Liver (tissue), 9 donors: Measurements from ENCODE around the gene SLC2A6. TPM values are rescaled to one million over a fixed set of nuclear protein-coding genes. Genes with fewer than 3 reads are reported as not detected.

Source experiments
- DNase-seq: peaks from one replicate; pipeline ENCODE4 v3.0.0-alpha.2; 2017; ENCODE audit warnings: low spot score
- H3K27ac ChIP-seq, 2 donors: one replicate each; pipeline ENCODE4 v1.7.0; 2013; ENCODE audit warnings: inconsistent platforms in 2 of 2, low read length in 2 of 2, control low read depth in 1 of 2, low read depth in 1 of 2, mild to moderate bottlenecking in 1 of 2
- H3K27me3 ChIP-seq, 4 donors: one replicate each; pipeline versions ENCODE4 v1.6.1 to v1.7.0; 2013; ENCODE audit warnings: low read length in 3 of 4, inconsistent platforms in 1 of 4, mild to moderate bottlenecking in 1 of 4, moderate library complexity in 1 of 4; ENCODE audit not compliant: control insufficient read depth in 4 of 4, insufficient read depth in 4 of 4
- H3K36me3 ChIP-seq, 4 donors: one replicate each; pipeline versions ENCODE4 v1.6.1 to v1.7.0; 2013; ENCODE audit warnings: low read length in 3 of 4, mild to moderate bottlenecking in 3 of 4, low read depth in 1 of 4, moderate library complexity in 1 of 4; ENCODE audit not compliant: control insufficient read depth in 4 of 4, insufficient read depth in 3 of 4
- H3K4me1 ChIP-seq, 4 donors: one replicate each; pipeline versions ENCODE4 v1.6.1 to v1.7.0; 2013; ENCODE audit warnings: low read length in 3 of 4, mild to moderate bottlenecking in 3 of 4, moderate library complexity in 1 of 4; ENCODE audit not compliant: control insufficient read depth in 4 of 4, insufficient read depth in 4 of 4
- H3K4me3 ChIP-seq, 3 donors: one replicate each; pipeline versions ENCODE4 v1.6.1 to v1.7.0; 2013; ENCODE audit warnings: low read length in 3 of 3, control low read depth in 1 of 3, low read depth in 1 of 3, mild to moderate bottlenecking in 1 of 3
- H3K9ac ChIP-seq, 2 donors: one replicate each; pipeline ENCODE4 v1.7.0; 2013; ENCODE audit warnings: low read length in 2 of 2, mild to moderate bottlenecking in 2 of 2, moderate library complexity in 2 of 2, control low read depth in 1 of 2, low read depth in 1 of 2
- H3K9me3 ChIP-seq, 4 donors: one replicate each; pipeline versions ENCODE4 v1.6.1 to v1.7.0; 2013; ENCODE audit warnings: low read length in 3 of 4; ENCODE audit not compliant: control insufficient read depth in 4 of 4
- EGR1 ChIP-seq, 2 donors: IDR thresholded peaks; 2 replicates each; pipeline ENCODE4 v1.6.1; 2016 to 2018; ENCODE audit warnings: antibody characterized with exemption in 2 of 2, low read depth in 2 of 2
- FOXA1 ChIP-seq: IDR thresholded peaks from 2 replicates; pipeline ENCODE4 v1.6.1; 2016; ENCODE audit warnings: antibody characterized with exemption
- FOXA2 ChIP-seq: IDR thresholded peaks from 2 replicates; pipeline ENCODE4 v1.6.1; 2016; ENCODE audit warnings: antibody characterized with exemption
- GABPA ChIP-seq, 2 donors: IDR thresholded peaks in 1 of 2; conservative IDR thresholded peaks in 1 of 2; 2 replicates each; pipeline ENCODE4 v1.6.1; 2016; ENCODE audit warnings: antibody characterized with exemption in 2 of 2, mild to moderate bottlenecking in 1 of 2, moderate library complexity in 1 of 2
- HNF4A ChIP-seq, 2 donors: conservative IDR thresholded peaks; 2 replicates each; pipeline ENCODE4 v1.6.1; 2016; ENCODE audit warnings: antibody characterized with exemption in 2 of 2, mild to moderate bottlenecking in 2 of 2
- HNF4G ChIP-seq: IDR thresholded peaks from 2 replicates; pipeline ENCODE4 v1.6.1; 2016; ENCODE audit warnings: antibody characterized with exemption
- JUND ChIP-seq, 2 donors: IDR thresholded peaks; 2 replicates each; pipeline ENCODE4 v1.6.1; 2016; ENCODE audit warnings: antibody characterized with exemption in 2 of 2
- NR2F2 ChIP-seq: IDR thresholded peaks from 2 replicates; pipeline ENCODE4 v1.6.1; 2016; ENCODE audit warnings: antibody characterized with exemption
- RAD21 ChIP-seq, 2 donors: IDR thresholded peaks; 2 replicates each; pipeline ENCODE4 v1.6.1; 2016; ENCODE audit warnings: antibody characterized with exemption in 2 of 2, mild to moderate bottlenecking in 2 of 2
- RXRA ChIP-seq, 2 donors: IDR thresholded peaks; 2 replicates each; pipeline ENCODE4 v1.6.1; 2017 to 2018; ENCODE audit warnings: antibody characterized with exemption in 2 of 2, mild to moderate bottlenecking in 1 of 2
- SP1 ChIP-seq: IDR thresholded peaks from 2 replicates; pipeline ENCODE4 v1.6.1; 2018; ENCODE audit warnings: antibody characterized with exemption, mild to moderate bottlenecking
- TAF1 ChIP-seq: conservative IDR thresholded peaks from 2 replicates; pipeline ENCODE4 v1.6.1; 2016; ENCODE audit warnings: antibody characterized with exemption, mild to moderate bottlenecking
- YY1 ChIP-seq: IDR thresholded peaks from 2 replicates; pipeline ENCODE4 v1.6.1; 2016; ENCODE audit warnings: antibody characterized with exemption, mild to moderate bottlenecking
- WGBS: extraction: QIAGEN DNeasy Blood & Tissue Kit; methylation state at CpG from one replicate; pipeline ENCODE4 v1.1.7; 2013; 5-methylcytosine and 5-hydroxymethylcytosine counted together
- polyA plus RNA-seq, 2 donors: library from polyadenylated mRNA; stranded (reverse) in 1 of 2; unstranded in 1 of 2; fragments of 200-250 nt in 1 of 2; fragments of >200 nt in 1 of 2; fragmentation: Nextera tagmentation in 1 of 2; extraction: Ambion mirVana in 1 of 2; gene quantifications; one replicate each; pipeline versions ENCODE4 v1.2.1 to v1.2.3, GENCODE V29; 2013 to 2015
- total RNA-seq, 2 donors: library from RNA; depleted of rRNA; stranded (reverse); fragments of >200 nt; gene quantifications; one replicate each; pipeline ENCODE4 v1.2.3, GENCODE V29; 2014
- TF ChIP-seq, protein P1 (sequence below): IDR thresholded peaks from 2 replicates; pipeline ENCODE4 v1.6.1; 2016; ENCODE audit warnings: antibody characterized with exemption, mild to moderate bottlenecking
- TF ChIP-seq, protein P2 (sequence below): fragments of 150-350 bp; IDR thresholded peaks from 2 replicates; pipeline ENCODE4 v1.5.1; 2017; ENCODE audit warnings: improper control_type of control experiment, low read depth, low read length; ENCODE audit not compliant: missing input control
- TF ChIP-seq, protein P3 (sequence below): IDR thresholded peaks from 2 replicates; pipeline ENCODE4 v1.6.1; 2016; ENCODE audit warnings: antibody characterized with exemption
- TF ChIP-seq, protein P4 (sequence below): IDR thresholded peaks from 2 replicates; pipeline ENCODE4 v1.6.1; 2016; ENCODE audit warnings: antibody characterized with exemption
- TF ChIP-seq, protein P5 (sequence below): IDR thresholded peaks from 2 replicates; pipeline ENCODE4 v1.6.1; 2016; ENCODE audit warnings: antibody characterized with exemption
- donor health status: healthy.
- donor health status: healthy.
- donor health status: healthy.
- donor health status: healthy.
- donor health status: healthy.

The SLC2A6 gene
- total and polyA plus RNA-seq, 4 donors = 1.7 to 3.9 (median 2.3) TPM

DNA sequence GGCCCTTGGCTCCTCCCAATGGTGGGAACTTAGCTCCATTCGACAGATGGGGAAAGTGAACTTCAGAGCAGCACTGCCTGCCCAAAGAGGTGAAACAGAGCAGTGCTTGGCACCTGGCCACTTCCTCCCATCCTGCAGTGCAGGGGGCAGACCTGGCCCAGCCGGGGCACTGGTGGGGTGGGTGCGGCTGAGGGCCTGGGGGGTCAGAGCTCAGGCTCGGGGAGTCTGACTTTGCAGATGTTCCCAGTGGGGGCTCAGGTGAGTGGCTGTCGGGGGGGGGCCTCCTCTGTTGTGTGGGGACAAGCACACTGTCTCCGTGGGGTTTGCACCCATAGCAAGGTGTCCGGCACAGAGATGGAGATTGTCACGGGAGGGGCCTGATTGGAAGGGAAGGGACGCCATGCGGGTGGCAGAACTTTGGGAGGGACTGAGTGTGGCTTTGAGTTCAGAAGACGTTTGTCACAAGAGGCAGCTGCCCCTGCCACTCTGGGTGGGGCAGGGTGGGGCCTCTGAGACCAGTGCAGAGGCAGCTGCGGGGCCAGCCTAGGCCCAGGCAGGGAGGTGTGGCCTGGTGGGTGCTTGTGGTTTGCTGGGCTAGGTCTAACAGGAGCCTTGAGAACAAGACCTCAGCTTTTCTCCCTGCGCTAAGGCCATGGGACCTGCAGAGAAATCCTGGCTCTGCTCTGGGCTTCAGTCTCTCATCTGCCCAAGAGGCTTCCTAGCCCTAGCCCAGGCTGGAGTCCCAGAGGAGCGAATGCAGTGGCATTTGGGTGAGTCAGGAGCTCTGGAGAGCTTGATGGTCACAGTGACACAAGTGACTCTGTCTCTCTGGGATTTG, 43.4 kb upstream of the SLC2A6 start (continued):
- TF ChIP-seq, protein P1, sequence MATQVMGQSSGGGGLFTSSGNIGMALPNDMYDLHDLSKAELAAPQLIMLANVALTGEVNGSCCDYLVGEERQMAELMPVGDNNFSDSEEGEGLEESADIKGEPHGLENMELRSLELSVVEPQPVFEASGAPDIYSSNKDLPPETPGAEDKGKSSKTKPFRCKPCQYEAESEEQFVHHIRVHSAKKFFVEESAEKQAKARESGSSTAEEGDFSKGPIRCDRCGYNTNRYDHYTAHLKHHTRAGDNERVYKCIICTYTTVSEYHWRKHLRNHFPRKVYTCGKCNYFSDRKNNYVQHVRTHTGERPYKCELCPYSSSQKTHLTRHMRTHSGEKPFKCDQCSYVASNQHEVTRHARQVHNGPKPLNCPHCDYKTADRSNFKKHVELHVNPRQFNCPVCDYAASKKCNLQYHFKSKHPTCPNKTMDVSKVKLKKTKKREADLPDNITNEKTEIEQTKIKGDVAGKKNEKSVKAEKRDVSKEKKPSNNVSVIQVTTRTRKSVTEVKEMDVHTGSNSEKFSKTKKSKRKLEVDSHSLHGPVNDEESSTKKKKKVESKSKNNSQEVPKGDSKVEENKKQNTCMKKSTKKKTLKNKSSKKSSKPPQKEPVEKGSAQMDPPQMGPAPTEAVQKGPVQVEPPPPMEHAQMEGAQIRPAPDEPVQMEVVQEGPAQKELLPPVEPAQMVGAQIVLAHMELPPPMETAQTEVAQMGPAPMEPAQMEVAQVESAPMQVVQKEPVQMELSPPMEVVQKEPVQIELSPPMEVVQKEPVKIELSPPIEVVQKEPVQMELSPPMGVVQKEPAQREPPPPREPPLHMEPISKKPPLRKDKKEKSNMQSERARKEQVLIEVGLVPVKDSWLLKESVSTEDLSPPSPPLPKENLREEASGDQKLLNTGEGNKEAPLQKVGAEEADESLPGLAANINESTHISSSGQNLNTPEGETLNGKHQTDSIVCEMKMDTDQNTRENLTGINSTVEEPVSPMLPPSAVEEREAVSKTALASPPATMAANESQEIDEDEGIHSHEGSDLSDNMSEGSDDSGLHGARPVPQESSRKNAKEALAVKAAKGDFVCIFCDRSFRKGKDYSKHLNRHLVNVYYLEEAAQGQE = no peak
- no peak for TF ChIP-seq SP1

DNA sequence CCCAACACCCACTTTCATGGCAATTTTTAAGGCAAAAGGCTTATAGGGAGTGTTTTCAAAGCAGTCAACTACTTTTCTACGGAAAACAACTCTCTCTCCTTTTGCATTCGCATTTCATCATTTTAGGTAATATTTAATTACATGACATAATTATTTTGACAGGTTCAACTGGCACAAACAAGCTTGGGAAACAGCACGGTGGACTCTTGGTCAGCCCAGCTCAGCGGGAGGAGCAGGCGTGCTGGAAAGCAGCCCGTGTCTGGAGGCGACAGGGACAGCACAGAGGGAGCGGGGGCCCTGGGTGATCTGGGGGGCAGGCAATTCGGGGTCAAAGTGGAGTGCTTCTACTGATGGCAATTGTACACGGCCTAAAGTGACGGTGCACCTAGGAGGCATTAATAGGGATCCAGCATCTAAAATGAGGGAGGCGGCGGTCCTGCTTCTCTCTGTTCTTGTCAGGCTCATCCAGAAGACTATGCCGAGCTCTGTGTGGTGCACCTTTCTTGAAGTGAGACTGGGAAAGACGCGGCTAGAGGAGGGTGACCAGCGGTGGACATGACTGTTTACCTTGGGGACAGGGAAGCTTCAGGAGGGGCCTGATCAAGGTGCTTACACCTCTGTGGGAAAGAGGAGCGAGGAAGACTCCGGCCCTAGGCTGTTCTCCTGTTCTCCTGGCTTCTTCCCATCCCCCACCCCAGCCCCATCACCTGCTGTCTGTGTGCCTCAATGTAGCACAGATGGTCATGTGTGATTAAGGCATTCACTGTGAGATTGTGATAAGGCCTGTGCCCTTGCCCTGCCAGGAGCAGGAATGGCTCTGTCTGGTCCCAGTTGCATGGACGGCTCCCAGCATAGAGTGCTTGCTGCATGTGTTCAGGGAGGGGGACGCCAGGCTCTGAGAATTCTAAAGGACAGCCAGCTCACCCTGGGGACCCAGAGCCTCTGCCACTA, 42.5 kb upstream of the SLC2A6 start:
- Histone ChIP-seq H3K9me3 (no peaks in the 10 kb centered on the region), H3K36me3 (no peaks in the 10 kb centered on the region), H3K27me3 (no peaks in the 10 kb centered on the region), H3K27ac (peak overlapping the region; percentile 95 to 96), H3K4me1 (peaks cover 12 to 44% (median 27%) of the 10 kb centered on the region in 4 donors), H3K9ac (peak overlapping the region; percentile 73 to 95), H3K4me3 (no peak overlapping the region)
- peak; percentile 51 for DNase-seq
- 53% methylated on average over 21 of the region's 21 CpGs for WGBS
- TF ChIP-seq, protein P2, sequence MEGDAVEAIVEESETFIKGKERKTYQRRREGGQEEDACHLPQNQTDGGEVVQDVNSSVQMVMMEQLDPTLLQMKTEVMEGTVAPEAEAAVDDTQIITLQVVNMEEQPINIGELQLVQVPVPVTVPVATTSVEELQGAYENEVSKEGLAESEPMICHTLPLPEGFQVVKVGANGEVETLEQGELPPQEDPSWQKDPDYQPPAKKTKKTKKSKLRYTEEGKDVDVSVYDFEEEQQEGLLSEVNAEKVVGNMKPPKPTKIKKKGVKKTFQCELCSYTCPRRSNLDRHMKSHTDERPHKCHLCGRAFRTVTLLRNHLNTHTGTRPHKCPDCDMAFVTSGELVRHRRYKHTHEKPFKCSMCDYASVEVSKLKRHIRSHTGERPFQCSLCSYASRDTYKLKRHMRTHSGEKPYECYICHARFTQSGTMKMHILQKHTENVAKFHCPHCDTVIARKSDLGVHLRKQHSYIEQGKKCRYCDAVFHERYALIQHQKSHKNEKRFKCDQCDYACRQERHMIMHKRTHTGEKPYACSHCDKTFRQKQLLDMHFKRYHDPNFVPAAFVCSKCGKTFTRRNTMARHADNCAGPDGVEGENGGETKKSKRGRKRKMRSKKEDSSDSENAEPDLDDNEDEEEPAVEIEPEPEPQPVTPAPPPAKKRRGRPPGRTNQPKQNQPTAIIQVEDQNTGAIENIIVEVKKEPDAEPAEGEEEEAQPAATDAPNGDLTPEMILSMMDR = no peak
- peak; percentile 93 for TF ChIP-seq SP1
- TF ChIP-seq GABPA (IDR thresholded peaks at IDR 0.05 in 1 of 2, conservative IDR thresholded peaks at IDR 0.05 in 1 of 2) = no peak
- TF ChIP-seq NR2F2 = no peak
- TF ChIP-seq, protein P3, sequence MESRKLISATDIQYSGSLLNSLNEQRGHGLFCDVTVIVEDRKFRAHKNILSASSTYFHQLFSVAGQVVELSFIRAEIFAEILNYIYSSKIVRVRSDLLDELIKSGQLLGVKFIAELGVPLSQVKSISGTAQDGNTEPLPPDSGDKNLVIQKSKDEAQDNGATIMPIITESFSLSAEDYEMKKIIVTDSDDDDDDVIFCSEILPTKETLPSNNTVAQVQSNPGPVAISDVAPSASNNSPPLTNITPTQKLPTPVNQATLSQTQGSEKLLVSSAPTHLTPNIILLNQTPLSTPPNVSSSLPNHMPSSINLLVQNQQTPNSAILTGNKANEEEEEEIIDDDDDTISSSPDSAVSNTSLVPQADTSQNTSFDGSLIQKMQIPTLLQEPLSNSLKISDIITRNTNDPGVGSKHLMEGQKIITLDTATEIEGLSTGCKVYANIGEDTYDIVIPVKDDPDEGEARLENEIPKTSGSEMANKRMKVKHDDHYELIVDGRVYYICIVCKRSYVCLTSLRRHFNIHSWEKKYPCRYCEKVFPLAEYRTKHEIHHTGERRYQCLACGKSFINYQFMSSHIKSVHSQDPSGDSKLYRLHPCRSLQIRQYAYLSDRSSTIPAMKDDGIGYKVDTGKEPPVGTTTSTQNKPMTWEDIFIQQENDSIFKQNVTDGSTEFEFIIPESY = no peak
- TF ChIP-seq FOXA2 = peak; percentile 36
- TF ChIP-seq JUND (IDR thresholded peaks at IDR 0.05) = no peak
- TF ChIP-seq FOXA1 = no peak
- TF ChIP-seq EGR1 (IDR thresholded peaks at IDR 0.05; ENCODE audit: low read depth in 2 of 2) = peak in 1 of 2 donors; percentile 26
- TF ChIP-seq RAD21 (IDR thresholded peaks at IDR 0.05) = no peak
- TF ChIP-seq, protein P1 = peak; percentile 83
- TF ChIP-seq YY1 = no peak
- TF ChIP-seq, protein P4, sequence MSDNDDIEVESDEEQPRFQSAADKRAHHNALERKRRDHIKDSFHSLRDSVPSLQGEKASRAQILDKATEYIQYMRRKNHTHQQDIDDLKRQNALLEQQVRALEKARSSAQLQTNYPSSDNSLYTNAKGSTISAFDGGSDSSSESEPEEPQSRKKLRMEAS = no peak
- TF ChIP-seq, protein P5, sequence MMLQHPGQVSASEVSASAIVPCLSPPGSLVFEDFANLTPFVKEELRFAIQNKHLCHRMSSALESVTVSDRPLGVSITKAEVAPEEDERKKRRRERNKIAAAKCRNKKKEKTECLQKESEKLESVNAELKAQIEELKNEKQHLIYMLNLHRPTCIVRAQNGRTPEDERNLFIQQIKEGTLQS = no peak
- TF ChIP-seq HNF4A (conservative IDR thresholded peaks at IDR 0.05) = peak; percentile 87 to 92
- no peak for TF ChIP-seq HNF4G
- peak; percentile 54 to 90 for TF ChIP-seq RXRA (IDR thresholded peaks at IDR 0.05)
- TF ChIP-seq TAF1 = no peak
